Pons (tissue), 1 donor: Measurements from ENCODE around the gene DNAJC15.
"Not testable (repeated sequence)": the region's sequence is repeated elsewhere in the genome, so short reads cannot be mapped to it uniquely, and the experiment has no call there.

Experiments used
- DNase-seq: peaks from one replicate; pipeline ENCODE4 v3.0.0-alpha.2; 2016; ENCODE audit warnings: low spot score

DNAJC15 gene

DNA sequence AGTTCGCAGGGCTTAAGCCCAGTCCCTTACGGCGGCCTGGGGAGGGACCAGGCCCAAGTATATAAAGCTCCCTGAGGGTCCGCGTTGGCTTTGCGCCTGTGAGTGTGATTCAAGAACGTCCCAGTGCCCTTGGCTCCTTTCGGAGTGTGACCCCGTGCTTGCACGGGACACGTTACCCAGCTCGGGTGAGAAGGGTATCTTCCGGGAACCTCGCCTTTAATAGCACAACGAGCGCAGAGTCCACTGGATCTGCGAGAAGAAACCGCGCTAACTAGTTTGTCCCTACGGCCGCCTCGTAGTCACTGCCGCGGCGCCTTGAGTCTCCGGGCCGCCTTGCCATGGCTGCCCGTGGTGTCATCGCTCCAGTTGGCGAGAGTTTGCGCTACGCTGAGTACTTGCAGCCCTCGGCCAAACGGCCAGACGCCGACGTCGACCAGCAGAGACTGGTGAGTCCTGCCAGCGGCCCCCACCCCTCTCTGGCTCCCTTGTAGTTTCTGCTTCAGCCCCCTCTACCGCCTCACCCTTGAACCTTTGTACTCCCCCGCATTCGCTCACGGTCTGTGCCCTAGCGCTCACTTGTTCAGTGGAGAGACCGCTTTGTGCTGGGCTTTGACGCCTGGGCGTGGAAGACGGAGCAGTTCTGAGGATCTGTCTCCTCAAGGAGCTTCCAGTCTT lies at the start of gene DNAJC15:
Gene DNAJC15, plus strand, starts transcription at position 298 of the 675 bp plus-strand sequence. Its CDS starts 41 bp downstream, at position 339.
- DNase-seq: peak; percentile 80

DNA sequence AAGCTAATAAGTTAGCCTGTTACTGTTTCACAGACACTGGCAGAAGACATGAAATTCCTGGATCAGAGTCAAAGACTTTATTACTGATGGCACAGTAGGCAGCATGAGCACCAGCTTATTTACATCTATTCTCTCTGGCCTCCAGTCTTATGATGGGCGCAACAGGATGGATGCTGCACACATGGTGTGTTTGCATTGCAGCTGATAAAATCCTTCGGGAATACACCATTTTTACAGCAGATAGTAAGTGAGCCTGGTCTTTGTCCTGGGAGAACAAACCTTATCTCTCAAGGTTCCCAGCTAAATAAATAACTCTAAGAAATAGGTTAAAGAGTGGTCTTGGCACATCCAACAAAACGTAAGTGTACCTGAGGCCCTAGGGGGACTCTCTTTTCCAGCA lies 47.3 kb upstream of the DNAJC15 start:
- no peak for DNase-seq

- no peak for DNase-seq
Measured at GRCh38 chr13:42977219-42977659, 46.1 kb upstream of the DNAJC15 start.

- no peak for DNase-seq
Measured at GRCh38 chr13:42981317-42981716, 42.1 kb upstream of the DNAJC15 start.

GRCh38 chr13:42981853-42982252 lies 41.5 kb upstream of the DNAJC15 start:
- no peak for DNase-seq

DNA sequence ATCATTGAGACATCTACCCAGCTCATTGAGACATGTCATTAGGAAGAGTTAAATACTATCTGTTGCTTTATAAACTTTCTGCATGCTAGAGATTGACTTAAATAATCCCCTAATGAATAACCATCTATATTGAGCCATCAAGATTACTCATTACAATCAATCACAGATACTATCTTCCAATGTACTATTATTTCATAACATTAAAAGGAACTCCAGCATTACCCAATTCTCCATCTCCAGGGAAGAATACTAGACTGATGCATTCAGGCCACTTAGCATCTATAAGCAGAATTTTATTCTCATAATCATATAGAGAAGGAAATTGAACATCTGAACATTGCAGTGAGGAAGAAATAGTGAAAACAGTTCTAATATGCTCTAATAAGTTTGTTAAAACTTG lies 39.4 kb upstream of the DNAJC15 start:
- no peak for DNase-seq

- no peak for DNase-seq
Measured at GRCh38 chr13:42984691-42985090, 38.7 kb upstream of the DNAJC15 start.

DNA sequence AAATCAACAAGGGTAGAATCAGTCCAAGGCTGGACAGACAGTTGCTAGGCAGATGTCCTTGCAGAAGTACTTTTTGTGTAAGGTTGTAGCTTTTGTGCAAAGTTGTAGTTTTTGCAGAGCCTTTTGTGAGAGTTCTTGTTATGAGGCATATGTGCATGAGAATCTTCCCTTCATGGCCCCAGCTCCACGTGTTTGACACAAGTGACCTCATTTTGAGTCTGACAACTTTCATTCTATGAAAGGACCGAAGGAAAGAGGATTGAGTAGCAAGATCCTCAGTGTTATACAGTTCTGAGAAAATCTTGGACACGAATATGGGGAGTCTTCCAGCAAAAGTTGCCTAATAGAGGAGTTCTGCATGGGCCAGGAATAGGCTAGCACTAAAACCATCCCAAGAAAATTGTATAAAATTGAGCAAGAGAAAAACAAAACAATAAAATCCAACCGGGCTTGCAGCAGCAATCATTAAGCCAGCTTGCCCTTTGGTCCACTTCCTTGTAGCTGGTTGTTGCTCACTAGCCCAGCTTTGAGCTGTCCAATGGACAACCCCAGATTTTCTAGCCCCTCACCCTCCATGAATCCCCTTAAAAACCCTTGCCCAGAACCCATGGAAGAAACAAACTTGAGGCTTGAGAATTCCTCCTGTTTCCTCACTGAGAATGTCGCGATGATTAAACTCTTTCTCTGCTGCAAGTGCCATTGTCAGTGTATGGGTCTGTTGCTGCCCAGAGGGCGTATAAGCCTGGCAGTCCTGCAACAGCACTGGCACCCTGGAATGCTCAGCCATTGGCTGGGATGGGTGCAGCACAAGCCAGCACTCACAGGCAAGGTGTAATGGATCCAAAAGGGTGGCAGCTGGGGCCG lies 37.8 kb upstream of the DNAJC15 start:
- DNase-seq: no peak

- DNase-seq: no peak
Measured at GRCh38 chr13:42986176-42986574, 37.2 kb upstream of the DNAJC15 start.

DNA sequence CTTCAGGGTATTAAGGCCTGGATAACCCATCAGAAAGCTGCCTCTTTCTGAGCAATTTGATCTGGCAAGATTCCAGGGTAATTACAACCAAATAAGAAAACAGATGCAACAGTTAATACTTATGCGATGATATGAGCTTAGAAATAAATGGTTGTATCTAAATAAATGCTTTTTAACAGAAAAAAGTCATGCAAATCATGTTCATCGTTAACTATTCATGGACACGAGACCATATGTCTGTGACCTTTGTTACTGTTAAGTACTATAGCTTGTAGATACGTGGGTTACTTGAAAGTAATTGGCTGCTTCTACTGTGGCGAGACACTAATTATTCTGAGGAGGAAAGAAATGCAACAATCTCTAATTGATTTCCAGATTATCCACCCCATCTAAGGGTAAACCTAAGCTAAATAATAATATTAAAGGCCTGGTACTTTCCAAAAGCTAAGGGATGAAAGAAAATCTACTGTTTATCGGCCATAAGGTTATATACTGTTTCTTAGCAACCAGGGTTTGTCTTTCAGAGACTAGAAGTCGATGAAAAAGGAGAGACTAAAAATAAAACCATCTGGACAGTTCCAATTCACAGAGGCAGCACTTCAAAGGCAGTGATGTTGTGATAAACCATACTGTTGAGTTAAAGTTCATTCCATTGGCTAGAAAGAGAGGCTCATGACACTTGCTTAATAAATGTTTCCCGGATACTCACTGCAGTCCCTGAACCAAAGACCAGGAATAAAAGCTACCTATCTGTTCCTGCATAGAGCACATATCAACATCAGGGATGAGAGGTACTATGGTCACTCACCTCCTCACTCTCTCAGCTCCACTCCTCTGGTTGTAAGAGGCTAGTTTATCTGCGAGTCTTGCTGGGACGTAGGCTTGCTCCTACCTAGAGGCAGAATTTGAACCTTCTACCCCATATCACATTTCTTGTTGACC lies 32.8 kb upstream of the DNAJC15 start:
- DNase-seq: peak; percentile 11

- DNase-seq: not testable (repeated sequence)
Measured at GRCh38 chr13:42991233-42991897, 32.0 kb upstream of the DNAJC15 start.

GRCh38 chr13:42991898-42992763 lies 31.3 kb upstream of the DNAJC15 start, which contains the start of gene EPSTI1:
Gene EPSTI1 (minus strand): TSS chr13:42992241. CDS start chr13:42992165, 76 bp downstream.
- peak; percentile 47 for DNase-seq

DNA sequence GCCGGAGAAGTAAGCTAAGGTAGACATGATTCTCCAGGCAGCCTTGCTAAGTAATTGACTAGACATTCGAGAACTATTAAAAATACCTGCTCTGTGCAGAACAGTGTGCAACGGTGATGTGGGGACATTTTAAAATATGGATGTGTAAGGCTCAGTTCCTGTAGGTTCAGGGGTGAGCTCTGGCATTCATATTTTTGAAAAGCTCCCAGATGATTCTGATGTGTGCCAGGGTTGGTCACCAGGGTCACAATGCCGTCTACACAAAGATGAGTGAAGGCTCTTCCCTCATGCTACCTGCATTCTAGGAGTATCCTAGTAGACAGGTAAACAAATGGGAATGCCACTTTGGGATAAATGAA lies 30.6 kb upstream of the DNAJC15 start:
- DNase-seq: no peak

DNA sequence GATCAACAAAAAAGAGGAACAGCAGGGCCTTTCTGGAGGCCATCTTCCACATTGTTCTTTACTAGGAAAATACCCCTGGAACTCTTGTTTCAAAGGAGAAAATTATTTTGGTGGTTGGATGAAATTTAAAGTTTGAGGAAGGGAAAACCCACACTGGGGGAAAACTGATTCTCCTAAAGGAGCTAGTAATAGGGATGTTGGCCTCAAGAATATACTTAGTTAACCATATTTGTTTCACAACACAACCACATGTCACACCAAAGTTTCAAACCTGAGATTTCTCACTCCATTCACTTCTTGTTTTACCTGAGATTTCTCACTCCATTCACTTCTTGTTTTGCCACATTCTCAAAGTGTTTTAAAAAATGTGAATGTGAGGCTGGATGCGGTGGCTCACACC lies 28.5 kb upstream of the DNAJC15 start:
- no peak for DNase-seq

DNA sequence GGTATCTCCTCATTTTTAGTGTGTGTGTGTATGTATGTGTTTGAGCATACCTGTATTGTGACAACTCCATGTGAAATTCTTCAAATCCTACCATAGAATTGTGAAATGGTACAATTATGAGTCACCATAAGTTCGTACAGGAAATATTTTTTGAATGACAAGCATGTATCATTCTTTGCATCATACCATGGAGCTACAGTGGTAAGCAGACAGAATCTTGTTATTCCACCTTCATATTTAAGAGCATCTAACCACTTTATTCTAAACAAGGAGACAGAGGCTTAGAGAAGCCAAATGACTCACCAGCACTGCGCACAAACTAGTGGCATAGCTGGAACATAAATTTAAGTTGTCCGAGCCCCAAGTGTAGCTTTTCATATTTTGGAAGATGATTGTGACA lies 26.8 kb upstream of the DNAJC15 start:
- no peak for DNase-seq

GRCh38 chr13:42997381-42997780 lies 26.0 kb upstream of the DNAJC15 start:
- DNase-seq: no peak

- no peak for DNase-seq
Measured at GRCh38 chr13:42999491-42999890, 23.9 kb upstream of the DNAJC15 start.

GRCh38 chr13:43000676-43001075 lies 22.7 kb upstream of the DNAJC15 start:
- no peak for DNase-seq

DNA sequence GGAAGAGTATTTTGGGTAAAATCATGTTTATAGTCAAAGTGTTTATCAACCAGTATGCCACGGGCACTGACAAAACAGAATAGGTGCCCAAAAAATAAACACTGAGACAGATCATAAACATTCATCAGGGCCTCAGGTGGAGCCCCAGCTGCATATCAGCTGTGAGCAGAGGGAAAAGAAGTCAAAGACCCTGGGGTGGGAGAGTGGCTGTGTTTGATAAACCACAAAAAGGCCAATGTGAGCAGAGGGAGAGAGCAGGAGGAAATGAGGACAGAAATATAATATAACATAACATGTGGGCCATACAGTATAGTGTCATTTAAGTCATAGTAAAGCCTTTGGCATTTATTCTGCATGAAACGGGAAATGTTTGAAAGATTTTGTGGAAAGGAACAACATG lies 21.4 kb upstream of the DNAJC15 start:
- no peak for DNase-seq

GRCh38 chr13:43003010-43003409 lies 20.4 kb upstream of the DNAJC15 start:
- no peak for DNase-seq

- DNase-seq: no peak
Measured at GRCh38 chr13:43003729-43004128, 19.7 kb upstream of the DNAJC15 start.
